HepG2 (cell line): Measurements from ENCODE around the gene MRM2. TPM values are rescaled to one million over a fixed set of nuclear protein-coding genes. Genes with fewer than 3 reads are reported as not detected.

Source experiments
- ATAC-seq: fragments of 200-7000 bp; cut with Tn5 transposase; 3 replicates; pipeline ENCODE4 v1.9.1; 2020; ENCODE audit warnings: mild to moderate bottlenecking, moderate library complexity
- BruUV-seq: library from RNA; stranded (reverse); fragments of 400-500 nt; replicated peaks from 2 replicates; lab custom pipeline; 2021; lab: Mats Ljungman, UMichigan
- CTCF ChIA-PET: fragments of 300-600 bp; formaldehyde crosslinking; extraction: SDS; loops from one replicate; lab custom pipeline; 2021; ENCODE audit warnings: low total read pairs, inconsistent platforms, low intra/inter-chr PET ratio; lab: Yijun Ruan, JAX
- POLR2A ChIA-PET: fragments of 350-600 bp; sonication (Branson Sonifier 250); formaldehyde crosslinking; loops from one replicate; lab custom pipeline; 2020; ENCODE audit warnings: antibody characterized with exemption, inconsistent platforms; lab: Yijun Ruan, JAX
- DNase-seq: peaks from one replicate; pipeline ENCODE4 v3.0.0-alpha.2; 2015; ENCODE audit warnings: low spot score
- FAIRE-seq: peaks from 3 replicates; lab custom pipeline; 2011; peaks lifted over from hg19 to GRCh38; lab: Jason Lieb, UNC
- H2AFZ ChIP-seq: one replicate; pipeline ENCODE4 v1.6.1; 2011; ENCODE audit warnings: low read length, inconsistent platforms
- H3K27ac ChIP-seq: fragments of 300-600 bp; 3 replicates; pipeline ENCODE4 v1.8.0; 2011; ENCODE audit warnings: mixed run types, mild to moderate bottlenecking, mixed read lengths, low read length, inconsistent platforms; ENCODE audit not compliant: insufficient read depth; ENCODE audit errors: extremely low read length
- H3K27me3 ChIP-seq, 2 experiments: fragments of 200-600 bp in 1 of 2; 2 replicates in 1 of 2; 3 replicates in 1 of 2; pipeline versions ENCODE4 v1.6.0 to v1.8.0; 2011; ENCODE audit warnings: low read length in 2 of 2, mild to moderate bottlenecking in 2 of 2, moderate library complexity in 2 of 2, inconsistent platforms in 1 of 2; ENCODE audit not compliant: insufficient read depth in 2 of 2, control insufficient read depth in 1 of 2
- H3K36me3 ChIP-seq, 2 experiments: fragments of 200-600 bp in 1 of 2; replicated peaks in 1 of 2; 2 replicates in 1 of 2; 3 replicates in 1 of 2; pipeline versions ENCODE4 v1.5.1 to v1.8.0; 2011; ENCODE audit warnings: low read length in 2 of 2, inconsistent platforms in 1 of 2; ENCODE audit not compliant: insufficient read depth in 2 of 2, control insufficient read depth in 1 of 2
- H3K4me1 ChIP-seq: 2 replicates; pipeline ENCODE4 v1.5.1; 2012; ENCODE audit warnings: low read length, inconsistent platforms; ENCODE audit not compliant: insufficient read depth
- H3K4me2 ChIP-seq: 2 replicates; pipeline ENCODE4 v1.6.0; 2011; ENCODE audit warnings: low read depth, low read length, inconsistent platforms
- H3K4me3 ChIP-seq, 3 experiments: fragments of 200-600 bp in 1 of 3; sonication (generic), shearing (Covaris generic) in 1 of 3; replicated peaks in 1 of 3; 2 replicates each; pipeline ENCODE4 v1.5.1; 2011 to 2016; ENCODE audit warnings: low read length in 3 of 3, inconsistent platforms in 2 of 3, low read depth in 2 of 3, mild to moderate bottlenecking in 2 of 3, control low read depth in 1 of 3, mixed read lengths in 1 of 3; ENCODE audit not compliant: insufficient read depth in 1 of 3
- H3K79me2 ChIP-seq: one replicate; pipeline ENCODE4 v1.6.1; 2011; ENCODE audit warnings: low read length, inconsistent platforms; ENCODE audit not compliant: insufficient read depth
- H3K9ac ChIP-seq: 2 replicates; pipeline ENCODE4 v1.6.0; 2011; ENCODE audit warnings: mild to moderate bottlenecking, low read depth, low read length, inconsistent platforms; ENCODE audit not compliant: insufficient read depth
- H3K9me3 ChIP-seq: 2 replicates; pipeline ENCODE4 v1.5.1; 2012; ENCODE audit warnings: mild to moderate bottlenecking, low read length
- H4K20me1 ChIP-seq: 2 replicates; pipeline ENCODE4 v1.6.0; 2011; ENCODE audit warnings: inconsistent platforms, mild to moderate bottlenecking, low read length, moderate library complexity; ENCODE audit not compliant: insufficient read depth
- NFE2L1 ChIP-seq: sonication (generic); formaldehyde crosslinking; IDR thresholded peaks from 2 replicates; pipeline ENCODE4 v1.4.0; 2020; ENCODE audit warnings: missing genetic modification reagents, mild to moderate bottlenecking, borderline replicate concordance
- NFE2L2 ChIP-seq: fragments of 150-350 bp; IDR thresholded peaks from 2 replicates; pipeline ENCODE4 v1.6.1; 2014; ENCODE audit warnings: low read length
- WGBS: methylation state at CpG from one replicate; pipeline ENCODE4 v1.1.6; 2017; ENCODE audit warnings: low lambda C conversion rate; 5-methylcytosine and 5-hydroxymethylcytosine counted together
- in situ Hi-C: cut with HindIII; loops from 2 replicates; pipeline ENCODE4 v1.10.0; 2017; ENCODE audit warnings: low pct_unique_long_range_greater_than_20kb; ENCODE audit not compliant: extremely low pct_ligation_motif_present
- intact Hi-C: fragments of 100-400 bp; cut with micrococcal nuclease; formaldehyde crosslinking; loops from one replicate; pipeline ENCODE4 v1.10.0; 2022; ENCODE audit not compliant: unreplicated experiment
- polyA plus RNA-seq, 8 experiments: library from polyadenylated mRNA; depleted of rRNA in 3 of 8; stranded (reverse) in 7 of 8; unstranded in 1 of 8; fragments of >200 nt; fragmentation: Illumina TruSeq in 4 of 8; extraction: Trizol in 4 of 8; gene quantifications; 2 replicates each; pipeline versions ENCODE4 v1.2.1 to v1.2.3, GENCODE V29; 2011 to 2016; ENCODE audit warnings: low read depth in 4 of 8, missing spikeins in 1 of 8, mixed read lengths in 1 of 8; ENCODE audit not compliant: insufficient read depth in 1 of 8
- total RNA-seq, 5 experiments: library from RNA; depleted of rRNA; stranded (reverse); fragments of >200 nt; fragmentation: Illumina TruSeq; extraction: Trizol; gene quantifications; 2 replicates each; pipeline ENCODE4 v1.2.3, GENCODE V29; 2016; ENCODE audit warnings: low read depth in 1 of 5
- TF ChIP-seq, protein P1 (sequence below): sonication (generic); formaldehyde crosslinking; IDR thresholded peaks from 2 replicates; pipeline ENCODE4 v1.5.0; 2020; ENCODE audit warnings: mild to moderate bottlenecking, missing genetic modification reagents

Gene MRM2
- total and polyA plus RNA-seq, 2 of the 13 experiments (the other 11 are each of a cell fraction or from before 2014, with no cell fraction given) = 13.2 to 34.2 TPM

- Histone ChIP-seq H2AFZ (no peak overlapping the region), H4K20me1 (no peaks in the 10 kb centered on the region), H3K27ac (no peak overlapping the region), H3K9ac (no peak overlapping the region), H3K4me3 (no peak overlapping the region), H3K4me2 (no peak overlapping the region), H3K79me2 (no peaks in the 10 kb centered on the region), H3K27me3 (no peaks in the 10 kb centered on the region), H3K36me3 (peaks cover 0 to 2% of the 10 kb centered on the region in 2 experiments; a peak in 2 of 5 replicates), H3K9me3 (no peaks in the 10 kb centered on the region), H3K4me1 (peaks cover 11% of the 10 kb centered on the region)
- intact Hi-C loops = loop anchor here (10.0 kb wide), 1 partner anchor 66 kb away; the partner anchor contains the start of gene SNX8
- ChIA-PET POLR2A (no interaction called here), CTCF (no interaction called here)
- WGBS = 95% methylated on average over 15 of the region's 24 CpGs
- BruUV-seq = no TSS peak
- in situ Hi-C loops = no loop called here
- DNase-seq (no peak), FAIRE-seq (no peak), ATAC-seq (no peak)
- no peak for TF ChIP-seq NFE2L2
- TF ChIP-seq, protein P1, sequence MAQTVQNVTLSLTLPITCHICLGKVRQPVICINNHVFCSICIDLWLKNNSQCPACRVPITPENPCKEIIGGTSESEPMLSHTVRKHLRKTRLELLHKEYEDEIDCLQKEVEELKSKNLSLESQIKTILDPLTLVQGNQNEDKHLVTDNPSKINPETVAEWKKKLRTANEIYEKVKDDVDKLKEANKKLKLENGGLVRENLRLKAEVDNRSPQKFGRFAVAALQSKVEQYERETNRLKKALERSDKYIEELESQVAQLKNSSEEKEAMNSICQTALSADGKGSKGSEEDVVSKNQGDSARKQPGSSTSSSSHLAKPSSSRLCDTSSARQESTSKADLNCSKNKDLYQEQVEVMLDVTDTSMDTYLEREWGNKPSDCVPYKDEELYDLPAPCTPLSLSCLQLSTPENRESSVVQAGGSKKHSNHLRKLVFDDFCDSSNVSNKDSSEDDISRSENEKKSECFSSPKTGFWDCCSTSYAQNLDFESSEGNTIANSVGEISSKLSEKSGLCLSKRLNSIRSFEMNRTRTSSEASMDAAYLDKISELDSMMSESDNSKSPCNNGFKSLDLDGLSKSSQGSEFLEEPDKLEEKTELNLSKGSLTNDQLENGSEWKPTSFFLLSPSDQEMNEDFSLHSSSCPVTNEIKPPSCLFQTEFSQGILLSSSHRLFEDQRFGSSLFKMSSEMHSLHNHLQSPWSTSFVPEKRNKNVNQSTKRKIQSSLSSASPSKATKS (CRISPR knock-in tag) = no peak
- TF ChIP-seq NFE2L1 = no peak
These were observed 7.1 kb upstream of the MRM2 start for GRCh38 chr7:2248984-2249694.
